ENCODE results near the gene FAM118B.
"Not testable (repeated sequence)": the region's sequence is repeated elsewhere in the genome, so short reads cannot be mapped to it uniquely, and the experiment has no call there.

The FAM118B gene

DNA sequence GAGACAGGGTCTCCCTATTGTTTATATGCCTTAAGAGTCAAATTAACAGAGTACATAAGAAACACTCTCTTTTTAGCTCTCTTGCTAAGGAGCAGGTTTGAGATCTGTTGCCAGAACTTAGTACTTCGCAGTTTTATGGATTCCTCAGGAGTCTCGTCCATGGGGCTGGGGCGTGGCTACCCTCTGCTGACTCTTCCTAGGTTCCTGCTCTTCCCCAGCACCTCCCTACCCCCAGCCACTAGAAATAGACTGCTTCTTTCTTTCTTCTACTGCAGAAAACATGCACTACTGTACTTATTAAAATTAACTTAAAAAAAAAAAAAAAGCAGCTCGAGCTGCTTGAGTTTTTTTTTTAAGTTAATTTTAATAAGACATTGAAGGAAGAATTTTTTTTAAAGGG, 8.0 kb downstream of the FAM118B start:
- ATAC-seq (ENCODE audit: low read depth): no peak
- Mint-ChIP-seq H3K36me3 (peaks cover 2% of the 10 kb centered on the region), H3K4me1 (peaks cover 18% of the 10 kb centered on the region), H3K27me3 (no peaks in the 10 kb centered on the region), H3K9me3 (no peaks in the 10 kb centered on the region), H3K27ac (no peak overlapping the region), H3K4me3 (no peak overlapping the region)
- no peak for DNase-seq (ENCODE audit: low spot score in 2 of 2)

- Mint-ChIP-seq H3K4me3 (no peak overlapping the region), H3K4me1 (no peaks in the 10 kb centered on the region), H3K36me3 (peaks cover 10% of the 10 kb centered on the region), H3K27ac (no peak overlapping the region), H3K27me3 (no peaks in the 10 kb centered on the region), H3K9me3 (peaks cover 3% of the 10 kb centered on the region)
- no peak for DNase-seq (ENCODE audit: low spot score in 2 of 2)
- no peak for ATAC-seq (ENCODE audit: low read depth)
These were observed 13.2 kb downstream of the FAM118B start for GRCh38 chr11:126224647-126225294.

DNA sequence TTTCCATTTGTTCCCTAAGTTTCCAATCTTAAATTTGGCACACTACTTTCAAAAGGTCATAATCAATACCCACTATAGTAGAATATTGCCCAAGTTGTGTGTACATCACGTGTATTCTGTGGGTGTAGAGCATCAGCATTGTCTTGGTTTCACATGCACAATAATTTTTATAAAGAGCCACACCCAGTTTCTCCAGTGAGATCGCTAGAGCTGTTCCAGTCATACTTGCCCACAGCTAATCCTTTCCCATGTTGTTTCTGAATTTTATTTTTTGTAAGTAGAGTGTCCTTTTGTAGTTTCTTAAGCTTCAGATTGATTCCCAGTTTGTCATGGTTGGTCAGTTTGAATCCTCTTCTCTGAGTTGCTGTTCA, 13.7 kb downstream of the FAM118B start:
- peaks cover 3% of the 10 kb centered on the region for H3K9me3 Mint-ChIP-seq
- peaks cover 11% of the 10 kb centered on the region for H3K36me3 Mint-ChIP-seq
- ATAC-seq (ENCODE audit: low read depth) (no peak), DNase-seq (ENCODE audit: low spot score in 2 of 2) (no peak)
- H3K27ac Mint-ChIP-seq: no peak overlapping the region
- H3K27me3 Mint-ChIP-seq: no peaks in the 10 kb centered on the region
- H3K4me3 Mint-ChIP-seq: no peak overlapping the region
- no peaks in the 10 kb centered on the region for H3K4me1 Mint-ChIP-seq

DNA sequence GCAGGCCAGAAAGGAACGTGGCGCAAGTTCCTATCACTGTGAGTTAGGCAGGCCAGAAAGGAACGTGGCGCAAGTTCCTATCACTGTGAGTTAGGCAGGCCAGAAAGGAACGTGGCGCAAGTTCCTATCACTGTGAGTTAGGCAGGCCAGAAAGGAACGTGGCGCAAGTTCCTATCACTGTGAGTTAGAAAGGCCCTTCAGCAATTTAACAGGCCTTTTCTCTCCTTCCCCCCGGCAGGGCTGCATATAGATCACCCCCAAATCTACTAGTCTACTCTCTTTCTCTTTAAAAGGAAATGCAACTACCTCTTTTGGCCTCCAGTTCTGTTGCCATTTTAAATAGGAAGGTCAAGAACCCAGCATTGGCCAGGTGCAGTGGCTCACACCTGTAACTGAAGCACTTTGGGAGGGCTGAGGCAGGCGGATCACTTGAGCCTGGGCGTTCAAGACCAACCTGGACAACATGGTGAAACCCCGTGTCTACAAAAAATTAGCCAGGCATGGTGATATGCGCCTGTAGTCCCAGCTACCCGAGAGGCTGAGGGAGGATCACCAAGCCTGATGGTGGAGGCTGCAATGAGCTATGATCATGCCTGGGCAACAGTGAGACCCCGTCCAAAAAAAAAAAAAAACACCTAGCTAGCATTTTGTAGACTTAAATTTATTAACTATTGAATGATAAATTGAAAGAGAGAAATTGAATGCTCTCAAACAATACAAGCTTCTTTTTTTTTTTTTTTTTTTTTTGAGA, 14.9 kb downstream of the FAM118B start:
- DNase-seq (ENCODE audit: low spot score in 2 of 2): no peak
- peaks cover 3% of the 10 kb centered on the region for H3K9me3 Mint-ChIP-seq
- ATAC-seq (ENCODE audit: low read depth): no peak
- H3K27ac Mint-ChIP-seq: no peak overlapping the region
- H3K27me3 Mint-ChIP-seq: no peaks in the 10 kb centered on the region
- peaks cover under 1% of the 10 kb centered on the region for H3K4me1 Mint-ChIP-seq
- H3K4me3 Mint-ChIP-seq: no peak overlapping the region
- H3K36me3 Mint-ChIP-seq: peaks cover 14% of the 10 kb centered on the region

- H3K4me3 Mint-ChIP-seq: no peak overlapping the region
- H3K9me3 Mint-ChIP-seq: peaks cover 3% of the 10 kb centered on the region
- DNase-seq (ENCODE audit: low spot score in 2 of 2) (no peak), ATAC-seq (ENCODE audit: low read depth) (no peak)
- H3K4me1 Mint-ChIP-seq: peaks cover 3% of the 10 kb centered on the region
- no peaks in the 10 kb centered on the region for H3K27me3 Mint-ChIP-seq
- no peak overlapping the region for H3K27ac Mint-ChIP-seq
- H3K36me3 Mint-ChIP-seq: peaks cover 12% of the 10 kb centered on the region
These were observed 18.4 kb downstream of the FAM118B start for GRCh38 chr11:126229858-126230540.

DNA sequence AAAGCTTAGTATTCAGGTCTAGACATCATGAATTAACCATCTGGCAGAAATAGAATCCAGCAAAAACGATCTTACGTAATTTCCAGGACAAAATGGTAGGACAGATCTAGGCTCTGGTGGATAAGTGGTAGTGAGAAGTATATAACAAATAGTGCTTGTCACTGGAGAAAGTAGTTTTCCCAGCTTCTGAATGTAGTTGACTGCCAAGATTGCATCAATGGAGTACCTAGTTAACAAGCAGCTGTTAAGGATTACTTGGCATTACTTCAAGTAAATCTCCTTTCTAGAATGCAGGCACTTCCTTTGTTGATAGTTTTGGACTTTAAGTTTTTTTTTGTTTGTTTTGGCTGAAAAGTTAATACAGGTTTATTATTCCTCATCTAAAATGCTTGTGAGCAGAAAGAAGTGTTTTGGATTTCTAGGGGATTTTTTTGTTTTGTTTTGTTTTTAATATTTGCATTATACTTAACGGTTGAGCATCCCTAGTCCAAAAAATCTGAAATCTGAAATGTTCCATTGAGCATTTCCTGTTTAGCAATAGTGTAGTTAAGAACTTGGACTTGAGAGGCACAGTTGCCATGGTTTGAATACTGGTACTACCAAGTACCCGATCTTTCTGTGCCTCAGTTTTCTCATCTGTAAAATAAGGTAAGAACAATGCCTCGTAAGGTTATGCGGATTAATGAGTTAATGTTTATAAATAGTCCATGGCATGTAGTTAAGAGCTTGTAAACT, 20.3 kb downstream of the FAM118B start:
- no peak for ATAC-seq (ENCODE audit: low read depth)

DNA sequence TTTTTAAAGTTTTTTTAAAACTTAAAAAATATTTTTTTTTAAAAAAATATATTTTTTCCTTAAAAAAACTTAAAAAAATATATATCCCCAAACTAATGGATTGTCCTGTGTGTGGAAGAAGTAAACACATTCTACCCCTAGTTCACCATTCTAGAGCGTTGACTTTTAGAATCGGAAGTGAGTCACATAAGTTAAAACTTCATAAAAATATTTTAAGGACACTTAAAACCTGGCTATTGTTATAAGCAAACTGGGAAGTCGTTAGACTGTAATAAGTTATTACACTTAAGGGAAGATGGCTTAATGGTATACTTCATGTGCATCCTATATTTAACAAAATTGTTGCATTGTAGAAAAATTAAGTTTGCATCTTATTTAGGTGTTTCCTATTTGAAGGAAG, 21.1 kb downstream of the FAM118B start:
- DNase-seq (ENCODE audit: low spot score in 2 of 2): no peak
- peaks cover 3% of the 10 kb centered on the region for H3K4me1 Mint-ChIP-seq
- no peak overlapping the region for H3K4me3 Mint-ChIP-seq
- ATAC-seq (ENCODE audit: low read depth): no peak
- H3K27ac Mint-ChIP-seq: no peak overlapping the region
- H3K36me3 Mint-ChIP-seq: peaks cover 14% of the 10 kb centered on the region
- H3K9me3 Mint-ChIP-seq: no peaks in the 10 kb centered on the region
- H3K27me3 Mint-ChIP-seq: no peaks in the 10 kb centered on the region

More for the DNA sequence above, 20.3 kb downstream of the FAM118B start:
- Mint-ChIP-seq H3K4me1 (peaks cover 3% of the 10 kb centered on the region), H3K36me3 (peaks cover 16% of the 10 kb centered on the region), H3K9me3 (no peaks in the 10 kb centered on the region), H3K27ac (no peak overlapping the region), H3K27me3 (no peaks in the 10 kb centered on the region), H3K4me3 (no peak overlapping the region)
- DNase-seq (ENCODE audit: low spot score in 2 of 2): no peak

- H3K9me3 Mint-ChIP-seq: no peaks in the 10 kb centered on the region
- peaks cover 14% of the 10 kb centered on the region for H3K36me3 Mint-ChIP-seq
- no peak overlapping the region for H3K27ac Mint-ChIP-seq
- no peak for ATAC-seq (ENCODE audit: low read depth)
- H3K4me3 Mint-ChIP-seq: no peak overlapping the region
- no peak for DNase-seq (ENCODE audit: low spot score in 2 of 2)
- no peaks in the 10 kb centered on the region for H3K27me3 Mint-ChIP-seq
- peaks cover 3% of the 10 kb centered on the region for H3K4me1 Mint-ChIP-seq
These were observed 21.8 kb downstream of the FAM118B start for GRCh38 chr11:126233391-126233790.

- no peak for ATAC-seq (ENCODE audit: low read depth)
- Mint-ChIP-seq H3K27me3 (no peaks in the 10 kb centered on the region), H3K9me3 (no peaks in the 10 kb centered on the region), H3K4me1 (no peaks in the 10 kb centered on the region), H3K36me3 (peaks cover 15% of the 10 kb centered on the region), H3K27ac (no peak overlapping the region), H3K4me3 (no peak overlapping the region)
- DNase-seq (ENCODE audit: low spot score in 2 of 2): no peak
These were observed 35.1 kb downstream of the FAM118B start for GRCh38 chr11:126246636-126247035.

- H3K4me1 Mint-ChIP-seq: no peaks in the 10 kb centered on the region
- peaks cover 12% of the 10 kb centered on the region for H3K36me3 Mint-ChIP-seq
- ATAC-seq (ENCODE audit: low read depth) (no peak), DNase-seq (ENCODE audit: low spot score in 2 of 2) (no peak)
- no peaks in the 10 kb centered on the region for H3K27me3 Mint-ChIP-seq
- no peaks in the 10 kb centered on the region for H3K9me3 Mint-ChIP-seq
- H3K4me3 Mint-ChIP-seq: no peak overlapping the region
- no peak overlapping the region for H3K27ac Mint-ChIP-seq
These were observed 41.7 kb downstream of the FAM118B start for GRCh38 chr11:126253265-126253664.

GRCh38 chr11:126254819-126255218, 43.2 kb downstream of the FAM118B start:
- peaks cover 12% of the 10 kb centered on the region for H3K36me3 Mint-ChIP-seq
- H3K4me1 Mint-ChIP-seq: no peaks in the 10 kb centered on the region
- H3K27me3 Mint-ChIP-seq: no peaks in the 10 kb centered on the region

DNA sequence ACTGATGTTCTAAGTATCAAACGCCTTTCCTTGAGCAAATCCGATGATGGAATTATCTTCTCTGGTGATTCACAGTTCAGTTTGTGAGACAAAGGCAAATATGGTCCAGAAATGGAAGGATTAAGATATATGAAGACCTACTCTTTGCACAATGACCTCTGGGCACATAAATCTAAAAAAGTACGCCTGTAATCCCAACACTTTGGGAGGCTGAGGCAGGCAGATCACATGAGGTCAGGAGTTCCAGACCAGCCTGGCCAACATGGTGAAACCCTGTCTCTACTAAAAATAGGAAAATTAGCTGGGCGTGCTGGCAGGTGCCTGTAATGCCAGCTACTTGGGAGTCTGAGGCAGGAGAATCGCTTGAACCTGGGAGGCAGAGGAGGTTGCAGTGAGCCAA, 43.9 kb downstream of the FAM118B start:
- H3K36me3 Mint-ChIP-seq; DNase-seq (ENCODE audit: low spot score in 2 of 2); H3K9me3 Mint-ChIP-seq; H3K27me3 Mint-ChIP-seq; H3K4me3 Mint-ChIP-seq; ATAC-seq (ENCODE audit: low read depth); H3K4me1 Mint-ChIP-seq: not testable (repeated sequence)
- H3K27ac Mint-ChIP-seq: peak overlapping the region; percentile 19

More at GRCh38 chr11:126254819-126255218, 43.2 kb downstream of the FAM118B start:
- ATAC-seq (ENCODE audit: low read depth) (no peak), DNase-seq (ENCODE audit: low spot score in 2 of 2) (no peak)
- H3K9me3 Mint-ChIP-seq: no peaks in the 10 kb centered on the region
- H3K27ac Mint-ChIP-seq: no peak overlapping the region
- H3K4me3 Mint-ChIP-seq: no peak overlapping the region

GRCh38 chr11:126256216-126256615, 44.6 kb downstream of the FAM118B start:
- H3K36me3 Mint-ChIP-seq: peaks cover 10% of the 10 kb centered on the region
- H3K9me3 Mint-ChIP-seq: no peaks in the 10 kb centered on the region
- no peak for ATAC-seq (ENCODE audit: low read depth)
- DNase-seq (ENCODE audit: low spot score in 2 of 2): no peak
- H3K27ac Mint-ChIP-seq: peak overlapping the region; percentile 19
- H3K4me1 Mint-ChIP-seq: no peaks in the 10 kb centered on the region
- H3K4me3 Mint-ChIP-seq: no peak overlapping the region
- no peaks in the 10 kb centered on the region for H3K27me3 Mint-ChIP-seq

DNA sequence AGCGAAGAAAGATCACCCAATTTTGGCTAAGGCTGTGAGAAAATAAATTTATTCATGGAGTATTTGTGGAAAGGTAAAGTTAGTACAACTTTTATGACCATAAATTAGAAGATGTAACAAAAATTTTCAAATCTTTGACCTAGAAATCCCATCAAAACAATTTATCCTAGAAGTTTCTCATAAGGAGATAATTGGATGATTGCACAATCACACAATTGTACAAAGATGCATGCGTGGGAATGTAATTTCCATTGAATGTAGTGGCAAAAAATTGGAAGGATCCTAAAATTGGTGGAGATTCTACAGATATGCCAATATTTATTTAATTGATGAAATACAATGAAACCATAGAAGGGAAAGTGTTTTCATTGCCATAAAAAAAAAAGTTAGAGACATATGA, 45.6 kb downstream of the FAM118B start:
- Mint-ChIP-seq H3K36me3 (peaks cover 12% of the 10 kb centered on the region), H3K4me1 (no peaks in the 10 kb centered on the region), H3K4me3 (no peak overlapping the region), H3K9me3 (no peaks in the 10 kb centered on the region), H3K27me3 (no peaks in the 10 kb centered on the region), H3K27ac (no peak overlapping the region)
- DNase-seq (ENCODE audit: low spot score in 2 of 2) (no peak), ATAC-seq (ENCODE audit: low read depth) (no peak)
